GM19043 (cell line): Measurements from ENCODE around the gene LYRM1.
"Not testable (repeated sequence)": the region's sequence is repeated elsewhere in the genome, so short reads cannot be mapped to it uniquely, and the experiment has no call there.

Experiments
- ATAC-seq: cut with Tn5 transposase; IDR thresholded peaks from one replicate; pipeline ENCODE4 v1.9.1; 2021; ENCODE audit warnings: low read depth; ENCODE audit not compliant: unreplicated experiment

LYRM1 gene, protein sequence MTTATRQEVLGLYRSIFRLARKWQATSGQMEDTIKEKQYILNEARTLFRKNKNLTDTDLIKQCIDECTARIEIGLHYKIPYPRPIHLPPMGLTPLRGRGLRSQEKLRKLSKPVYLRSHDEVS

DNA sequence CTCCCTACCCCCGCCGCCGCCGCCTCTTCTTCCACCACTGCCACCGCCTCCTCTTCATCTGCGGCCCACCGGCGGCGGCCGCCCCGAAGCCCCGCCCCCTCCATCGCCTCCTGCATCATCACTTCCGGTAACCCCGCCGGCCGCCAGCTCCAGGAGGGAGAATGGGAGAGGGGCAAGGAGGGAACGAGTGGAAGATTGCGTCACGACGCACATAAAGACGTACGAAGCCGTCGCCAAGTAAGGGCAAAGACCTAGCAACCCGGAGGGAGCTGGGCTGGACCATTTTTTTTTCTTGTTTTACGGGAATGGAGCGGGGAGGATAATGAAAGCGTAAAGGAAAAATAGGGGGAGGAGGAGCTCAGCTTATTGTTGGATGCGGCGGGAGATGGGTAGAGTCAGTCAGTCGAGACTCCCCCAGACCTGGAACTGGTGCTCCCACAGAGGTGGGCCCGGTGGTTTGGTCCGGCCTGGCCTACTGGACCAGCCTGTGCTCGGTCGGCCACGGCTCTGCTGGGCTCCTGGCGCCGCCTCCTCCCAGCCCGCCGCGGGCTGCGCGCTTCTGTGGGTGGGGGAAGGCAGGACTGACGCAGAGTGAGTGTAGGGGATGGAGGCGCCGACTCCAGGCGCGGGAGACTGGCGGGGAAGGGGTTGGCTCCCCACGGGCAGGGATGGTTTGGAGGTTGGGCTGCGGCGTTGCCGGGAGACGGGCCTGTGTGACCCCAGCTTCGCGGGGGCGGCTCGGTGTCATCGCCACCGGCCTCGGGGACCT is at the start of gene LYRM1, which contains the start of gene DCUN1D3:
Gene LYRM1 (plus strand): TSS at position 473 of the 769 bp plus-strand sequence. CDS start 14,785 bp downstream, outside the sequence.
Gene DCUN1D3 (minus strand): TSS at position 60 of the 769 bp plus-strand sequence. CDS start 37,820 bp downstream, outside the sequence.
- peak; percentile 66 for ATAC-seq

- no peak for ATAC-seq
These were observed 49.6 kb upstream of the LYRM1 start for GRCh38 chr16:20850981-20851380.

GRCh38 chr16:20851601-20852000 is 49.0 kb upstream of the LYRM1 start:
- no peak for ATAC-seq

DNA sequence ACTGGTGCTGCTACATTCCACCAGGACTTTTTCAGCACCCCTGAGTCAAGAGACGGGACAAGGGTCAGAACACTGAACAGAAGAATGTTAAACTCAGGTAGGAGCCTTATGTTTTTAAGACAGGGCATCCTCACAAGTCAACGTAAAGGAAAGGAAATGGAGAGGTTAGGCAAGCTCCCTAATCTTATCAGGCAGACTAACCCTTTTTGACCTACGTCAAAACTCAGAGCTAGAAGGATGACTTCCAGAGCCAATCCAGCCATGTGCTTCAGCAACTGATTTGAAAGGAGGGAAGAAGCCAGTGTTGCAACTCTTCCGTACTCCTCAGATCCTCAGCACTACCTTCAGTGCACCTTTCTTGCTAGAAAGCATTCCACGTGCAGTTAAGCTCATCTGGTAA is 47.4 kb upstream of the LYRM1 start:
- no peak for ATAC-seq

- ATAC-seq = no peak
These were observed 46.5 kb upstream of the LYRM1 start for GRCh38 chr16:20853981-20854620.

DNA sequence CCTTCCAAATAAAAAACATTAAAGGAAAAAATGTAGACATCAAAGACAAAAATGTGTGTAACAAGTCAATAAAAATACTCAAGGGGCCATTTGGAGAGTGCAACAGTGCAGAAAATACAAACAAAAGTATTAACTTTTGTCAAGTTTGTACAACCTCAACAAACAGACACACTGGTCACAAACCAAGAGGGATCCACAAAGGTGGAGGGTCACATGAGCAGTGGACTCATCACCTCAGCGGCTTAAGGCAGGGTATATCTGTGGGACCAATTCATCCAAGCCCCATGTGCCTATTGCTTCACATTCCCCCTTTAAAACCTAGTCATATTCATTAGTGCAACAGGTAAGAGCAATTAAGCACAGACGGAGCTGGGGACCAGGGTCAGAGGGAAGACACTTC is 45.6 kb upstream of the LYRM1 start:
- no peak for ATAC-seq

- ATAC-seq = no peak
These were observed 43.3 kb upstream of the LYRM1 start for GRCh38 chr16:20857281-20857680.

GRCh38 chr16:20859229-20859628 is 41.3 kb upstream of the LYRM1 start:
- no peak for ATAC-seq

GRCh38 chr16:20859699-20860098 is 40.9 kb upstream of the LYRM1 start:
- ATAC-seq = no peak

- no peak for ATAC-seq
These were observed 40.2 kb upstream of the LYRM1 start for GRCh38 chr16:20860361-20860760.

GRCh38 chr16:20860995-20861394 is 39.6 kb upstream of the LYRM1 start:
- not testable (repeated sequence) for ATAC-seq

DNA sequence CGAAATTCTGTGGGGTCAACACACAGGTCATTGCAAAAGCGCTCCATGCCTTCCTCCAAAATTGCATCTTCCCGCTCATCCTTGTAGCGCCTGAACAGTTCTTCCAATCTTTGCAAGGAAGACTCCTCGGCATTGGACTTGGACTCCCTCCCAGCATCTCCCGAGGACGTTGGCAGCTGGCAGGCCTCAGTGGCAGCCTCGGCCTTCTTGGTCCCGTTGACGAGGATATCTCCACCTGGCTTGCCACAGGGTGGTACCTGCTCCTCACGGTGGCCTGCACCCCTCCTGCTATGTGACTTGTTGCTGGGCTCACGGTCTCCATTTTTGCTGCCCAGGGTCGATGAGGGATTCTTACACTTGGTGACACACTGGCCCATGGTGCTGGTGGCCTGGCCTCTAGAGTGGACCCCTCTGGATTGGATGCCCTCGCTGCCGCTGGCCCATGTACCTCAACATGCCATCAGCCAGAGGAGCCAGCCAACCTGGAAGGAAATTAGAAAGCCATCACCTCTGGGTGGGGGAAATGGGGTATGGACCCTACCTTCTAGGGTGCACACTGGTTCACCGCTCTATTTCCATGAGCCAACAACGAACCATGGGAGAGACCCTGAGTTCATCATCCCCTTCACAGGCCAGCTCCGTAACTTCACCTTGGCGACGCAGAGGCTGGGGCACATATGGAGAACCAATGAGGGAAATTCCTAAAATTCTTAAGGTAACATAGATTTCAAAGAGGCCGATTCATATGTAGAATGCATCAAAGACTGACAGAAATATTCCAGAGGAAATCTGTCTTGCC is 38.2 kb upstream of the LYRM1 start:
- ATAC-seq = no peak

DNA sequence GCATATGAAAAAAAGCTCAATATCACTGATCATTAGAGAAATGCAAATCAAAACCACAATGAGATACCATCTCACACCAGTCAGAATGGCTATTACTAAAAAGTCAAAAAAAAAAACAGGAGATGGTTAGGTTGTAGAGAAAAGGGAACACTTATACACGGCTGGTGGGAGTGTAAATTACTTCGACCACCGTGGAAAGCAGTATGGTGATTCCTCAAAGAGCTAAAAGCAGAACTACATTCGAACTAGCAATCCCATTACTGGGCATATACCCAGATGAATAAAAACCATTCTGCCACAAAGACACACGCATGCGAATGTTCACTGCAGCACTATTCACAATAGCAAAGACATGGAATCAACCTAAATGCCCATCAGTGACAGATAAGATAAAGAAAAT is 36.2 kb upstream of the LYRM1 start:
- not testable (repeated sequence) for ATAC-seq

DNA sequence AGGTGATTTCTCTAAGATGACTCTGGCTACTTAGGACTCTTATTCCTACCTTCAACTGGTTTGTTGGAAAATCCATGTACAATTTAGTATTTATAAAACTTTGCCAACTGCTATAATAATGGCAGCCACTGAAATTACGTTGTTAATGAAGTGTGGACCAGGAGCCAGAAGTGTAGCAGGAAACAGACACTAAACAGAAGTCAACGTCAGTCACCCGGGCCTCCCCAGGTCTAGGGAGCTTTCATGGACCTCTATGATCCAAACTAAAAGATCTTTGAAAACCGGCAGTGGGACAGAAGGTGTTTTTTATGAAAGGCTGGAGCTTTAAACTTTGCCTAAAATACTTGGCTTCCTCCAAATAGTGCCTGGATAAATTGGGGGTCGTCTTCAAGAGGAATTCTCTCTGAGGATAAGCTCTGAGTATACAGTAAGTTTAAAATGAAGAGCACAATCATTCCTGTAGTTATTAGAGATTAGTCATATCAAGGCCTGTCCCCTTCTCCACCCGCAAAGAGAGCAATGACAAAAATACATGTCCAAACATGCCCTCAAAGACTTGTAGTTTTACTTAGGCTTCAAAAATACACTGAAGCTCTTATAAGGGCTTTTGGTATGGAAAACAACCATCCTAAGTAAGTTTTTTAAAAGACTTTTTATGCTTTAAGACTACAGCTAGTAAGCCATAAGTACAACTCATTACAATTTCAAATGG is 35.0 kb upstream of the LYRM1 start:
- peak; percentile 59 for ATAC-seq

GRCh38 chr16:20866145-20866772 is 34.3 kb upstream of the LYRM1 start:
- no peak for ATAC-seq

- no peak for ATAC-seq
These were observed 33.8 kb upstream of the LYRM1 start for GRCh38 chr16:20866801-20867200.

- ATAC-seq = no peak
These were observed 33.0 kb upstream of the LYRM1 start for GRCh38 chr16:20867585-20867984.

DNA sequence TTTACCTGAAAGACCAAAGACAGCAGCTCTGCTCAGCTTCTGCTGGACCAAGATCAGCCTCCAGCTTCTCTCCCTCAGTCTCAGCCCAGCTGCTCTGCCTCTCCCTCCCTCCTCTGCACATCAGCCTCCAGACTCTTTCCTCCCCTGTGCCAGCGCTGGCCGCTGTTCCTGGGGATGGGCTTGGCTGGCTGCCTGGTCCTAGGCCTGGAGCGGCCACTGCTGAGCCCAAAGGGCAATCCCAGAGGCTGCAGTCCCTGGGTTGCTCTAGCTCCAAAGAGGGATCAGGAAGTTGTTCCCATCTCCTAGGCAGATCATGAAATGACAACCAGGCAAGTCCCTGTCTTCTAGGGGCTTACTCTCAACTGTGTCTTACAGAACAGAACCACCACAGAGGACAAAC is 31.7 kb upstream of the LYRM1 start:
- no peak for ATAC-seq

- no peak for ATAC-seq
These were observed 30.3 kb upstream of the LYRM1 start for GRCh38 chr16:20870122-20870820.
